NCI-H82 treated with DMSO at 0.1 percent for 48 hours (cell line): ENCODE results near the gene BACH2.
A peak's percentile ranks its signal among the peaks of the same experiment; 100 is the strongest.

ENCODE experiments used
- DNase-seq: peaks from one replicate; lab custom pipeline; 2025; ENCODE audit not compliant: unreplicated experiment; lab: John Stamatoyannopoulos, UW

Gene BACH2

GRCh38 chr6:89951574-89952104, 345.0 kb downstream of the BACH2 start:
- no peak for DNase-seq

DNA sequence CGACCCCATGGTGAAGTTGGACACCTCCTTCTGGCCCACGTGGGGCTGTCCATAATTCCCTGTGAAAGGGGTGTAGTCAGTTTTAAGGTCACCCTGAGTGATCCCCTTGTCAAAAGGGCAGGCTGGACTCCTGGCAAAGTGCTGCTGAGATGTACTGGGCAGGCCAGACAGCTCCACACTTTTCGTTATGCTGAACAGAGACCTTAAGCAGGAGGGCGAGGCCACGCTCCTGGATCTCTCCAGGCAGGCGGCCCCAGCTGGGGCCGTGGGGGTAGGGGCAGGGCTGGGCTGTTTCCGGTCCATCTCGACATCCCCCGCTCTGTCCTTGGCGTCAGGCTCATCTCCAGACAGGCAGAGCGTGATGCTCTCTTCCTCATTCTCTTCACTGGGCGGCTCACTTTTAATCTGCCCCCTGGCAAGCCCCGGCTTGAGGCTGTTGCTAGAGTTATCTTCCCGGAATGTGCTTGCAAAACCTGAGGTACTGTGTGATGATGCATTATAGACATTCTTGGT, 345.7 kb downstream of the BACH2 start:
- DNase-seq = no peak

- DNase-seq = no peak
Observed at GRCh38 chr6:89950446-89950845, 346.2 kb downstream of the BACH2 start.

- no peak for DNase-seq
Observed at GRCh38 chr6:89948876-89949275, 347.8 kb downstream of the BACH2 start.

GRCh38 chr6:89944826-89945407, 351.7 kb downstream of the BACH2 start:
- no peak for DNase-seq

DNA sequence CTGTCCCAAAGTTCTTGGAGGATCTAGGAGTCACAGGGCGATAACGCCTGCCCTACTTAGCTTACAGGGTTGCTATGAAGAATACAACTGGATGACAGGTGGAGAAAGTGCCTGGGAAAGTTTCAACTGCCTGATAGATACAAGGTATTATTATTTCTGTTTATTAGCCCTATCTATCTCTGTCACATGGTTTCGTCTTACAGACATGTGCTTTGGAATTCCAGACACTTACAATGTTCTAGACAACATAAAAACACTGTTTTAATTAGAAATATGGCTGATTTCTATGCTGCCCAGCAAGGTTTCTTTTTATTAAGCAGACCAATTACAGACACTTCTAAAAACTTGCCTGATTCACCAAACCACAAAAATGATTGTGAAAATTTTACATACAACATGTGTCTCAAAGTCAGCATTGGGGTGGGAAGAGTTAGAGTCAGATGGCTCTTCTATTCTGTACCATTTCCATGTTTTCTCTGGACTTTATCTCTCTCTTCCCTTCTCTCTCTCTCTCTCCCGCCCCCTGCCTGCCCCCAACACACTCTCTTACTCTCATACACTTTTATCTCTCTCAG, 352.4 kb downstream of the BACH2 start:
- no peak for DNase-seq

DNA sequence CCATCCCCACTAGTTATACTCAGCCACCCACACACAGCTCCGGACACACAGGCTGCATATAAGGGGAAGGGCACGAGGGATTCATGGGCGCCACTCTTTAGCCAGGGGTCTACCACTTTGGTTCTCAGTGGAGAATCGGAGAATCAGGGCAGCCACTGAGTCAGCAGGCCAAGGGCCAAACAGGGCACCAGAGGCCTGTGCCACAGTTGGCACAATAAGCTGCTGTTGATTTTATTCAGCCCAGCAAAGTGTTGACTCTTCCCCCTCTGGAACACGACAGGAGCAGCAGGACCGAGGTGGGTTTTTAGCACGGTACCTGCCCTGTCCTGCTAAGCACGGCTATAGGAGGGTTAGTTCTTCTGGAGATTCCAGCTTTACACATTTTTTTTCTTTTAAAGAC, 354.0 kb downstream of the BACH2 start:
- DNase-seq = no peak

- DNase-seq = no peak
Observed at GRCh38 chr6:89941763-89942497, 354.7 kb downstream of the BACH2 start.

DNA sequence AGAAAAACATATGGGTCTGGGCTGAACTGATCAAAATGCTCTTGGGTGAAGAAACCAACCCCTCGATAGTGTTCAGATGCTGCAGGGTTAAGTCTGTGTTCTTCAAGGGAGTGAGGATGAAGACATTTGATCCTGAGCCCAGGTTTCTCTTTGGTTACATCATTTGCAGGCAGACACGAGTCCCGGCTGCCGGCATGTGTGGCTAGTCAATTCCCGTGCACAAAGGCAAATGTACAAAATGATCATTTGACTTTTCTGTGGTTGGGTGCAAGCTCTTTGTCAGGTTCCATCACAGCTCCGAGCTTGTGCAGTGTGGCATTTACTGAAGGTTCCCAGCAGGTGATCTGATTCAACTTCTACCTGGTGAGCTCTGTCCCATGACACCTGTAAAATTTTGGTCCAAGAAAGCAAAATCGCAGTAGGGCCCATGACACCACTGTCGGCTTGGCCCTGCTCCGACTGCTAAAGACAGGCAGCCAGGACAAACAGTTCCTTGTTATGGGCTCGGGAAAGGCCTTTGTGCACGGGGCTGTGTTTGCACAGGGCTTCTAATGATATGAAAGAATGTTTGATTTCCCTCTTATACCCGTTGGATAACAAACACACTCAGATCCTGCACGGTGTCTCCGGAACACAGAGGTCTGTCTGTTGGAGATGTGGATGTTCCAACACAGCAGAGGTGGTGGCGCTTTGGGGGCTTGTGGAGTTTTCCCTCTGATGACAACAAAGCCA, 355.4 kb downstream of the BACH2 start:
- DNase-seq = no peak

- peak; percentile 42 for DNase-seq
Observed at GRCh38 chr6:89940225-89941027, 356.2 kb downstream of the BACH2 start.

- DNase-seq = no peak
Observed at GRCh38 chr6:89939144-89939543, 357.5 kb downstream of the BACH2 start.

- no peak for DNase-seq
Observed at GRCh38 chr6:89938014-89938413, 358.6 kb downstream of the BACH2 start.

DNA sequence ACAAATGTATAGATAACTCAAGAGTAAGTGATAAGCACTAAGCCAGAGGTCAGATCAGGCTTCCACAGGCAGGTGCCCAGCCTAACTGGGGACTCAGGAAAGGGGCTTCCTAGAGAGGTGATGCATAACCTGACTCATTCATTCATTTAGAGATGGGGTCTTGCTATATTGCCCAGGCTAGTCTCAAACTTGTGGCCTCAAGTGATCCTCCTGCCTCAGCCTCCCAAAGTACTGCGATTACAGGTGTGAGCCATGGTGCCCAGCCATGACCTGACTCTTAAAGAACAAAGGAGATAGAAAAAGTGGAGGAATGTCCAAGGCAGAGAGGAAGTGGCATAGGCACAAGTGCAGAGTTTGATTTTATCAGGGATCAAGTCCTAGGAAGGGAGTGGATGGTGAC, 360.5 kb downstream of the BACH2 start:
- no peak for DNase-seq

DNA sequence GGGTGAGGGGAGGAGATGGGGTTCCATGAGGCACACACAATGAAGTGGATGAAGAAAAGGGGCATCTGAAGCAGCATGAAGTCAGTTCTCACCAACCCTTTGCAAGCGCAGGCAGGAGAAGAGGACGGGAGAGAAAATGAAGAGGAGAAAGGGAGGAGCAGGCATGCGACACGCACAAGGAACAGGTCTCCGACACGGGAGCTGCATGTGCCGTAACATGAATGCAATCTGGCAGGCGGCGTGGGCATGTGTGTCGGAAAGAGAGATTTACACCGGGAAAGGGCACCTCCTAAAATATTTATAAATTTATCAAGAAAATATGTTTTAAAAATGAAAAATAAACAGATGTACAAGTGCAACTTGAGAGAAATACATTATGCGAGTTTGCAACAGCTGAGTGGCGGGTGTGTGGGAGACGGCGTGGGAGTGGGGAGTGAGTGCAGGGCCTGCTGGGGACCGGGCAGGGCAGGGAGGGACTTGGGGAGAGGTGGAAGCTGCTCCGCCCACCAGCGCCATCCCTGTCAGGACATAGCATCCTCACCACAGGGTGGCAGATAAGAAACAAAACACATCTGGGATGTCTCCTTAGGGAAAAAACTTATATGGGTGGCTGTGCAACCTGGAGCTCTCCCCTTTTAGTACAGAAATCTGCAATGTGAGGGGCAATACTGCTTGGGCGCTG, 361.8 kb downstream of the BACH2 start:
- DNase-seq = no peak

- DNase-seq = no peak
Observed at GRCh38 chr6:89932245-89932802, 364.3 kb downstream of the BACH2 start.

DNA sequence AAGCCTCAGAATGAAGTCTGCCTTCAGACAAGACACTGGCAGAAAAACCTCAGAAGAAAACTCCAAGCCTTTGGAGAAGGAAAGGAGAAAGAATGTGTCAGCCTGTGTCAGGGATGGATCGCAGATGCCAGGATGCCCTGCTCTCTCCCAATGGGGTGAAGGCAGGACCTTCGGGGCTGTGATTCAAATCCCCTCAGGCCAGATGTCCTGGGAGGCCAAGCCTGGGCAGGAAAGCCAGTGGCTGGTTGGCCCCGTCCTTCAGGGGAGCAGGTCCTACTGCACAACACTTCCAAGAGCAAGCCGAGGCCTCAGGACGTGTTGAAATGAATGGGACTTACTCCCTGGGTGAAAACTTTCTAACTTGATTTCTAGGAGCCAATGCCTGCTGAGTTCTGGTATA, 365.9 kb downstream of the BACH2 start:
- no peak for DNase-seq

DNA sequence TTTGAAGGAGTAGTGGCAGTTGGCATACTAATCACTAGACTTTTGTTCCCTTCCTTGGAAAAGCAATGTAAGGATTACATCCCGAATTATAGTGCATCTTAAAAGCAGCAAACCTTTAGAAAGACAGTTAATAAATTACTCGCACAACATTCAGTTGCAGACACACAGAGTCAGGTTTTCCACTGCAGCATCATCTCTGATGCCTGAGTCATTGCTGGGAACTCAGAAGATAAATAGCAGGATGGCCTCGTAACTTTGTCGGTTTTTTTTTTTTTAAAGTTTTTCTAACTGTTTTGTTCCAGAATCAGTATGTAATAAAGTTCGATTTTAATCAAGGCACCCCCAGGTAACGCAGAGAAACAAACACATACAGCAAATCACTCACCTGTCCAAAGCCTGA, 368.0 kb downstream of the BACH2 start:
- no peak for DNase-seq

DNA sequence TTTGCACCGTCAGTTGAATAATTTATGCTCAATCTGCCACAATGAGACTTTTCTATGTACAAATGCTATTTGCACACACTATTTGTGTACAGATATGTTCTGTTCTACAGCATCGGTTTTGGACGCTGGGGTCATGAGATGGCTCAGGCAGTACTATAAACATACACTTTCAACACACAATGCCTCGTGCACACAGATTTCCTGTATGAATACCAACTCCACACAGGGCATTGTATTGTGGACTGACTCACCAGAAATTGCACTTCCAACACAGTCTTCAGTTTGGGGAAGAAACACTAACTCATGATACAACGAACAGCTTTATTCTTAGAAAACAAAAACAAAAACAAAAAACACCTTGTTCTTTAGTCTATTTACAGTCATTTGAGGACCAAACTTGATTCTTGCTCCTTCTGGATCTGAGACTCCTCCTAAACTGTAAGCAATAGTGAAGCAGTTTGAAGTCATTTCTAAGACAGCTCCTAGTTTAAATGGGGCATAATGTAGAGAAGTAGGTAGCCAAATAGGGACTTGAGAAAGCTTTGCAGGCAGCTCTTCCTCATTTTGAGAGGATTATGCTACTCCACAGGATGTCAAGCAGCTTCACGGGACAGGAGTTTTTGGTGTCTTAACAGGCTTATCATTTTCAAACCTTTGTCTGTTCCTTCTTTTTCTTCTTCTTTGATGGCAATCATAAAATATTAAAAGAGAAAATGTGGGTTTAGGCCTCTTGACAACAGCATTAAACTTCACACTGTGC, 368.7 kb downstream of the BACH2 start:
- DNase-seq = no peak

DNA sequence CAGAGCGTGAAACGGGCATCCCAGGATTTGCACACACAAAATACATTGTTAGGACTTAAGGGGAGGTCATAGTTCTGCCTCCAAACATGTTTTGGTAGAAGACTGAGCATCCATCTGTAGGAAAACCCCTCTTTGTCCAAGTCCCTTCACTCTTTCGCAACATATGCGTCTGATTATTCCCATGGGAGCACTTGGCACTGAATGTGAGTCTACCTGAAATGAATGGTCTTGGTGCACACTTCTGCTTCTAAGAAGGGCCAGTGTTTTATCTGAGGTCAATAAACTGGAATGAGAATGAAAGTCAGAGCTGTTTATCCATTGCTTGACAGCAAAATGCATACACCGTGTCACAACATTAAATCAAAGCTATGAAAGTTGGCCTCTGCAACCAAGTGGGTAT, 369.4 kb downstream of the BACH2 start:
- DNase-seq = no peak
